ENCODE results near the gene MAPKAP1. TPM values are rescaled to one million over a fixed set of nuclear protein-coding genes. Genes with fewer than 3 reads are reported as not detected.

MAPKAP1 gene
- total and polyA plus RNA-seq, 2 of the 13 experiments (the other 11 are each of a cell fraction or from before 2014, with no cell fraction given), result 45.0 to 64.3 TPM

- FAIRE-seq, result no peak
- CTCF ChIA-PET (ENCODE audit: low intra/inter-chr PET ratio, low total read pairs), result no interaction called here
These were observed 171.9 kb downstream of the MAPKAP1 start for GRCh38 chr9:125534971-125535701.

DNA sequence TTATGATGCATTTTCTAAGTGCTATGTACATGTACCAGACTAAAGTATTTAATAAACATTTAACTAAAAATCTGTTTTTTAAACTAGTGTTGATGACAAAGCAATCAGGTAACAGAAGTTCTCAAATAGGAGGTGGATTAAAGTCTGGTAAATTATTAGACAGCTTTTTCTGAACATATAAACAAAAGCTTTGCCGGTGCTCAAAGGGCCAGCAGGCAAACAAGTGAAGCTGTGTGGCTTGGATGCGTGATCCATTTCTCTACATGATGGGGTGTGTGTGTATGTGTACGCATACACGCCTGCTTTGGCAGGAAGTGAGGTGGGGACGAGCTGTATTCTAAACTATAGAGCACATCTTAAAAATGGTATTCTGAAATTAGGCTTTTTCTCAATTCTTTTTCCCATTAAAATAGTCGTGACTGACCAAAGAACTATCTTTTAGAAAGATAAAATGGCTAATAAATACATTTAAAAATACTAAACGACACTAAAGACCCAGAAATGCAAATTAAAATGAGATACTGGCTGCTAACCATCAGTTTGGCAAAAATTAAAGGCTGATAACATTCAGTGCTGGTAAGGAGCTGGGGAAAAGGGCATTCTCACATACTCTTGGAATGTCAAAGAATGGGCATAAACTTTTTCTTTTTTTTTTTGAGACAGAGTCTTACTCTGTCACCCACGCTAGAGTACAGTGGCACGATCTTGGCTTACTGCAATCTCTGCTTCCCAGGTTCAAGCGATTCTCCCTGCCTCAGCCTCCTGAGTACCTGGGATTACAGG, 174.0 kb downstream of the MAPKAP1 start:
- Histone ChIP-seq H2AFZ (ENCODE audit: low read length) (no peak overlapping the region), H4K20me1 (ENCODE audit: insufficient read depth, low read length) (no peaks in the 10 kb centered on the region), H3K9me3 (ENCODE audit: low read length) (no peaks in the 10 kb centered on the region), H3K9ac (ENCODE audit: insufficient read depth, low read depth, low read length) (no peak overlapping the region), H3K4me2 (ENCODE audit: low read depth, low read length) (no peak overlapping the region), H3K4me1 (ENCODE audit: insufficient read depth, low read length) (peaks cover 33% of the 10 kb centered on the region), H3K27ac (ENCODE audit: extremely low read length, insufficient read depth, low read length) (peak overlapping the region; percentile 13), H3K27me3 (ENCODE audit: control insufficient read depth in 1 of 2, insufficient read depth in 2 of 2, low read length in 2 of 2) (no peaks in the 10 kb centered on the region), H3K36me3 (replicated peaks in 1 of 2; ENCODE audit: control insufficient read depth in 1 of 2, insufficient read depth in 2 of 2, low read length in 2 of 2) (no peaks in the 10 kb centered on the region), H3K79me2 (ENCODE audit: insufficient read depth, low read length) (no peaks in the 10 kb centered on the region), H3K4me3 (replicated peaks in 1 of 3; ENCODE audit: insufficient read depth in 1 of 3, low read depth in 2 of 3, low read length in 3 of 3) (no peak overlapping the region; a peak in 1 of 6 replicates)
- TF ChIP-seq PAXIP1 (CRISPR knock-in tag; conservative IDR thresholded peaks at IDR 0.05) (0 out of 2 replicates have a peak, but pooled peaks have one; percentile 14), ATM (IDR thresholded peaks at IDR 0.05; ENCODE audit: borderline replicate concordance) (no peak)
- FAIRE-seq (no peak), ATAC-seq (peak; percentile 43; the same call in 1 of the 3 replicates), DNase-seq (ENCODE audit: low spot score) (peak; percentile 31)
- 79% methylated on average over 10 of the region's 10 CpGs for WGBS (ENCODE audit: low lambda C conversion rate)
- no TSS peak for BruUV-seq (replicated peaks)
- intact Hi-C loops (cut with micrococcal nuclease; ENCODE audit: unreplicated experiment) (loop anchor here (10.0 kb wide), 1 partner anchor 48 kb away; no protein-coding TSS in a partner anchor), in situ Hi-C loops (cut with HindIII; ENCODE audit: extremely low pct_ligation_motif_present, low pct_unique_long_range_greater_than_20kb) (no loop called here)
- ChIA-PET POLR2A (no interaction called here), CTCF (ENCODE audit: low intra/inter-chr PET ratio, low total read pairs) (no interaction called here)

More at GRCh38 chr9:125534971-125535701, 171.9 kb downstream of the MAPKAP1 start:
- Histone ChIP-seq H2AFZ (ENCODE audit: low read length) (no peak overlapping the region), H3K4me2 (ENCODE audit: low read depth, low read length) (no peak overlapping the region), H3K27me3 (ENCODE audit: control insufficient read depth in 1 of 2, insufficient read depth in 2 of 2, low read length in 2 of 2) (no peaks in the 10 kb centered on the region), H3K4me3 (replicated peaks in 1 of 3; ENCODE audit: insufficient read depth in 1 of 3, low read depth in 2 of 3, low read length in 3 of 3) (no peak overlapping the region), H3K36me3 (replicated peaks in 1 of 2; ENCODE audit: control insufficient read depth in 1 of 2, insufficient read depth in 2 of 2, low read length in 2 of 2) (no peaks in the 10 kb centered on the region), H3K9me3 (ENCODE audit: low read length) (no peaks in the 10 kb centered on the region), H3K9ac (ENCODE audit: insufficient read depth, low read depth, low read length) (no peak overlapping the region), H3K27ac (ENCODE audit: extremely low read length, insufficient read depth, low read length) (no peak overlapping the region), H3K4me1 (ENCODE audit: insufficient read depth, low read length) (peaks cover 50% of the 10 kb centered on the region), H3K79me2 (ENCODE audit: insufficient read depth, low read length) (no peaks in the 10 kb centered on the region), H4K20me1 (ENCODE audit: insufficient read depth, low read length) (no peaks in the 10 kb centered on the region)
- WGBS (ENCODE audit: low lambda C conversion rate), result 72% methylated on average over 4 of the region's 4 CpGs
- BruUV-seq (replicated peaks), result no TSS peak
- in situ Hi-C loops (cut with HindIII; ENCODE audit: extremely low pct_ligation_motif_present, low pct_unique_long_range_greater_than_20kb) (no loop called here), intact Hi-C loops (cut with micrococcal nuclease; ENCODE audit: unreplicated experiment) (loop anchor here (10.0 kb wide), 1 partner anchor 50 kb away; no protein-coding TSS in a partner anchor)
- ATAC-seq, result no peak
- POLR2A ChIA-PET, result no interaction called here
- DNase-seq (ENCODE audit: low spot score), result no peak
- TF ChIP-seq ZNF788 (CRISPR knock-in tag; IDR thresholded peaks at IDR 0.05; ENCODE audit: borderline replicate concordance), result no peak
- TF ChIP-seq, protein P1, sequence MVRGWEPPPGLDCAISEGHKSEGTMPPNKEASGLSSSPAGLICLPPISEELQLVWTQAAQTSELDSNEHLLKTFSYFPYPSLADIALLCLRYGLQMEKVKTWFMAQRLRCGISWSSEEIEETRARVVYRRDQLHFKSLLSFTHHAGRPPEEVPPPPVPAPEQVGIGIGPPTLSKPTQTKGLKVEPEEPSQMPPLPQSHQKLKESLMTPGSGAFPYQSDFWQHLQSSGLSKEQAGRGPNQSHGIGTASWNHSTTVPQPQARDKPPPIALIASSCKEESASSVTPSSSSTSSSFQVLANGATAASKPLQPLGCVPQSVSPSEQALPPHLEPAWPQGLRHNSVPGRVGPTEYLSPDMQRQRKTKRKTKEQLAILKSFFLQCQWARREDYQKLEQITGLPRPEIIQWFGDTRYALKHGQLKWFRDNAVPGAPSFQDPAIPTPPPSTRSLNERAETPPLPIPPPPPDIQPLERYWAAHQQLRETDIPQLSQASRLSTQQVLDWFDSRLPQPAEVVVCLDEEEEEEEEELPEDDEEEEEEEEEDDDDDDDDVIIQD (CRISPR knock-in tag; IDR thresholded peaks at IDR 0.05; ENCODE audit: low read depth), result no peak
- no peak for TF ChIP-seq RFX1 (IDR thresholded peaks at IDR 0.05)
- TF ChIP-seq ZNF343 (CRISPR knock-in tag; IDR thresholded peaks at IDR 0.05), result no peak

Data from HepG2 (cell line).